Left colon (tissue), 2 donors: ENCODE results near the gene EVX2. TPM values are rescaled to one million over a fixed set of nuclear protein-coding genes. Genes with fewer than 3 reads are reported as not detected.

Source experiments
- ATAC-seq: fragments of 200-7000 bp; cut with Tn5 transposase; one replicate; pipeline ENCODE4 v1.9.1; 2020; ENCODE audit warnings: mild to moderate bottlenecking, moderate library complexity
- DNase-seq, 2 donors: peaks; one replicate each; pipeline ENCODE4 v3.0.0-alpha.2; 2020
- intact Hi-C, 2 donors: fragments of 100-400 bp; cut with DNase I in 1 of 2; cut with micrococcal nuclease in 1 of 2; formaldehyde crosslinking; loops; one replicate each; pipeline versions ENCODE4 v1.11.2 to v1.14.0; 2022; cut with DNase I, micrococcal nuclease
- total RNA-seq, 2 donors: library from RNA; stranded (reverse); fragmentation: NEBNext Ultra II Directional; extraction: Animal tissue kit (Norgen Biotek cat#: 25700); gene quantifications; one replicate each; pipeline ENCODE4 v1.2.1, GENCODE V29; 2021
- donor health status: DM: no; HTN: no; CAD: no.
- donor health status: DM: yes; HTN: yes; CAD: no.

The EVX2 gene
- total RNA-seq, 2 donors from 2014 or later: not detected

GRCh38 chr2:176111846-176112374 lies 28.1 kb upstream of the EVX2 start:
- ATAC-seq (no peak), DNase-seq (no peak)
- intact Hi-C loops: no loop called here

- intact Hi-C loops: no loop called here
- DNase-seq (peak in 1 of 2 donors; percentile 81), ATAC-seq (peak; percentile 29)
Observed at GRCh38 chr2:176111309-176111663, 27.5 kb upstream of the EVX2 start.

- no peak for DNase-seq
- no peak for ATAC-seq
- intact Hi-C loops: no loop called here
Observed at GRCh38 chr2:176110415-176111308, 26.9 kb upstream of the EVX2 start.

- intact Hi-C loops: no loop called here
- ATAC-seq (no peak), DNase-seq (no peak)
Observed at GRCh38 chr2:176109946-176110345, 26.2 kb upstream of the EVX2 start.

GRCh38 chr2:176109192-176109901 lies 25.6 kb upstream of the EVX2 start:
- intact Hi-C loops: no loop called here
- ATAC-seq (no peak), DNase-seq (peak in 1 of 2 donors; percentile 4)

GRCh38 chr2:176107731-176108181 lies 24.0 kb upstream of the EVX2 start:
- ATAC-seq (no peak), DNase-seq (peak in 1 of 2 donors; percentile 28)
- intact Hi-C loops: no loop called here

GRCh38 chr2:176106581-176107539 lies 23.1 kb upstream of the EVX2 start, which contains the start of gene HOXD11:
Gene HOXD11 (plus strand): TSS chr2:176107280. CDS start chr2:176107356, 76 bp downstream.
- intact Hi-C loops: no loop called here
- DNase-seq (peak in 1 of 2 donors; percentile 71), ATAC-seq (peak; percentile 58)

GRCh38 chr2:176105730-176106580 lies 22.2 kb upstream of the EVX2 start:
- ATAC-seq (no peak), DNase-seq (peak in 1 of 2 donors; percentile 6)
- intact Hi-C loops: no loop called here

GRCh38 chr2:176105078-176105729 lies 21.4 kb upstream of the EVX2 start:
- ATAC-seq (no peak), DNase-seq (peak in 1 of 2 donors; percentile 11)
- intact Hi-C loops: no loop called here

- ATAC-seq (peak; percentile 9), DNase-seq (peak in 1 of 2 donors; percentile 27)
- intact Hi-C loops: no loop called here
Observed at GRCh38 chr2:176104316-176105077, 20.7 kb upstream of the EVX2 start.

GRCh38 chr2:176103742-176104315 lies 20.1 kb upstream of the EVX2 start:
- ATAC-seq (no peak), DNase-seq (peak in 1 of 2 donors; percentile 6)
- intact Hi-C loops: no loop called here

- no peak for ATAC-seq
- DNase-seq: no peak
- intact Hi-C loops: no loop called here
Observed at GRCh38 chr2:176103194-176103593, 19.4 kb upstream of the EVX2 start.

- ATAC-seq (no peak), DNase-seq (no peak)
- intact Hi-C loops: no loop called here
Observed at GRCh38 chr2:176102309-176102866, 18.6 kb upstream of the EVX2 start.

GRCh38 chr2:176101842-176102241 lies 18.1 kb upstream of the EVX2 start:
- intact Hi-C loops: no loop called here
- no peak for DNase-seq
- ATAC-seq: no peak

GRCh38 chr2:176101216-176101830 lies 17.6 kb upstream of the EVX2 start:
- ATAC-seq (no peak), DNase-seq (no peak)
- intact Hi-C loops: no loop called here
